Epithelial cell of proximal tubule (primary cell): ENCODE measurements around the gene CRYGD. TPM values are rescaled to one million over a fixed set of nuclear protein-coding genes. Genes with fewer than 3 reads are reported as not detected.
"Not testable (repeated sequence)": the region's sequence is repeated elsewhere in the genome, so short reads cannot be mapped to it uniquely, and the experiment has no call there.

Experiments used
- DNase-seq: peaks from one replicate; pipeline ENCODE4 v3.0.0-alpha.2; 2011; ENCODE audit warnings: low read depth
- H3K4me3 ChIP-seq: 2 replicates; pipeline ENCODE4 v1.5.1; 2011; ENCODE audit warnings: low read depth, mild to moderate bottlenecking, low read length
- CTCF ChIP-seq: conservative IDR thresholded peaks from 2 replicates; pipeline ENCODE4 v1.5.1; 2012; ENCODE audit warnings: low read depth, mild to moderate bottlenecking, low read length
- total RNA-seq: library from RNA; depleted of rRNA; stranded (reverse); fragments of >200 nt; gene quantifications from 2 replicates; pipeline ENCODE4 v1.2.3, GENCODE V29; 2015

CRYGD gene
- total RNA-seq, 1 donor from 2014 or later, result not detected

- H3K4me3 ChIP-seq, result no peak overlapping the region
- no peak for DNase-seq
Measured at GRCh38 chr2:208112969-208113368, 11.4 kb downstream of the CRYGD start.

GRCh38 chr2:208112273-208112745, 12.0 kb downstream of the CRYGD start:
- DNase-seq, H3K4me3 ChIP-seq: not testable (repeated sequence)

More at GRCh38 chr2:208112969-208113368, 11.4 kb downstream of the CRYGD start:
- no peak for TF ChIP-seq CTCF

- no peak overlapping the region for H3K4me3 ChIP-seq
- no peak for DNase-seq
- no peak for TF ChIP-seq CTCF
Measured at GRCh38 chr2:208103616-208104015, 20.7 kb downstream of the CRYGD start.

- DNase-seq, result no peak
- TF ChIP-seq CTCF, result peak; percentile 58
Measured at GRCh38 chr2:208101716-208102631, 22.4 kb downstream of the CRYGD start.

GRCh38 chr2:208099682-208100470, 24.4 kb downstream of the CRYGD start:
- no peak for TF ChIP-seq CTCF
- no peak for DNase-seq
- no peak overlapping the region for H3K4me3 ChIP-seq

More at GRCh38 chr2:208101716-208102631, 22.4 kb downstream of the CRYGD start:
- H3K4me3 ChIP-seq, result no peak overlapping the region

- DNase-seq, H3K4me3 ChIP-seq: not testable (repeated sequence)
Measured at GRCh38 chr2:208098701-208099100, 25.6 kb downstream of the CRYGD start.

- TF ChIP-seq CTCF, result no peak
- DNase-seq, result no peak
- H3K4me3 ChIP-seq, result no peak overlapping the region
Measured at GRCh38 chr2:208098267-208098666, 26.1 kb downstream of the CRYGD start.
